Subcutaneous abdominal adipose tissue (tissue), 5 donors: ENCODE measurements around the gene CRABP2.

ENCODE experiments used
- H3K27ac ChIP-seq: one replicate; pipeline ENCODE4 v1.7.0; 2013; ENCODE audit warnings: low read depth, mild to moderate bottlenecking, inconsistent platforms, low read length, moderate library complexity
- H3K27me3 ChIP-seq, 5 donors: one replicate each; pipeline ENCODE4 v1.7.0; 2013; ENCODE audit warnings: low read length in 5 of 5, inconsistent platforms in 1 of 5; ENCODE audit not compliant: control insufficient read depth in 5 of 5, insufficient read depth in 4 of 5
- H3K36me3 ChIP-seq, 5 donors: one replicate each; pipeline ENCODE4 v1.7.0; 2013; ENCODE audit warnings: low read length in 5 of 5; ENCODE audit not compliant: control insufficient read depth in 5 of 5, insufficient read depth in 5 of 5
- H3K4me1 ChIP-seq, 5 donors: one replicate each; pipeline ENCODE4 v1.7.0; 2013; ENCODE audit warnings: low read length in 5 of 5, mild to moderate bottlenecking in 3 of 5, moderate library complexity in 1 of 5; ENCODE audit not compliant: control insufficient read depth in 5 of 5, insufficient read depth in 5 of 5
- H3K4me3 ChIP-seq, 5 donors: one replicate each; pipeline ENCODE4 v1.7.0; 2013; ENCODE audit warnings: low read length in 5 of 5, low read depth in 1 of 5
- H3K9ac ChIP-seq, 5 donors: one replicate each; pipeline ENCODE4 v1.7.0; 2013; ENCODE audit warnings: low read length in 5 of 5, mild to moderate bottlenecking in 4 of 5, moderate library complexity in 3 of 5
- H3K9me3 ChIP-seq, 5 donors: one replicate each; pipeline ENCODE4 v1.7.0; 2013; ENCODE audit warnings: low read length in 5 of 5; ENCODE audit not compliant: control insufficient read depth in 5 of 5
- donor health status: healthy.
- donor health status: healthy.
- donor health status: healthy.
- donor health status: healthy.
- donor health status: healthy.

Gene CRABP2

GRCh38 chr1:156711011-156711817 is 5.8 kb upstream of the CRABP2 start:
- Histone ChIP-seq H3K4me1 (peaks cover 6 to 61% (median 49%) of the 10 kb centered on the region in 5 donors), H3K36me3 (peaks cover 0 to 6% (median 0%) of the 10 kb centered on the region in 5 donors), H3K27me3 (peaks cover 0 to 2% (median 1%) of the 10 kb centered on the region in 5 donors), H3K9me3 (no peaks in the 10 kb centered on the region), H3K4me3 (no peak overlapping the region), H3K27ac (no peak overlapping the region), H3K9ac (no peak overlapping the region)

GRCh38 chr1:156709757-156710489 is 4.5 kb upstream of the CRABP2 start:
- peak overlapping the region in 1 of 5 donors; percentile 38 for H3K9ac ChIP-seq
- peaks cover 6 to 74% (median 62%) of the 10 kb centered on the region in 5 donors for H3K4me1 ChIP-seq
- peaks cover 2 to 13% (median 6%) of the 10 kb centered on the region in 5 donors for H3K27me3 ChIP-seq
- no peaks in the 10 kb centered on the region for H3K36me3 ChIP-seq
- peak overlapping the region; percentile 30 for H3K27ac ChIP-seq
- H3K4me3 ChIP-seq: no peak overlapping the region
- no peaks in the 10 kb centered on the region for H3K9me3 ChIP-seq

GRCh38 chr1:156709031-156709430 is 3.6 kb upstream of the CRABP2 start:
- peaks cover 7 to 82% (median 70%) of the 10 kb centered on the region in 5 donors for H3K4me1 ChIP-seq

GRCh38 chr1:156708218-156708661 is 2.9 kb upstream of the CRABP2 start:
- Histone ChIP-seq H3K4me3 (peak overlapping the region in 3 of 5 donors; percentile 3 to 22 (median 8)), H3K36me3 (no peaks in the 10 kb centered on the region), H3K4me1 (peaks cover 7 to 83% (median 72%) of the 10 kb centered on the region in 5 donors), H3K9me3 (no peaks in the 10 kb centered on the region), H3K9ac (no peak overlapping the region), H3K27ac (peak overlapping the region; percentile 65), H3K27me3 (peaks cover 18 to 30% (median 23%) of the 10 kb centered on the region in 5 donors)

More at GRCh38 chr1:156709031-156709430, 3.6 kb upstream of the CRABP2 start:
- H3K4me3 ChIP-seq: no peak overlapping the region
- H3K36me3 ChIP-seq: no peaks in the 10 kb centered on the region
- H3K9me3 ChIP-seq: no peaks in the 10 kb centered on the region
- no peak overlapping the region for H3K9ac ChIP-seq
- peak overlapping the region; percentile 65 for H3K27ac ChIP-seq
- H3K27me3 ChIP-seq: peaks cover 10 to 22% (median 15%) of the 10 kb centered on the region in 5 donors

DNA sequence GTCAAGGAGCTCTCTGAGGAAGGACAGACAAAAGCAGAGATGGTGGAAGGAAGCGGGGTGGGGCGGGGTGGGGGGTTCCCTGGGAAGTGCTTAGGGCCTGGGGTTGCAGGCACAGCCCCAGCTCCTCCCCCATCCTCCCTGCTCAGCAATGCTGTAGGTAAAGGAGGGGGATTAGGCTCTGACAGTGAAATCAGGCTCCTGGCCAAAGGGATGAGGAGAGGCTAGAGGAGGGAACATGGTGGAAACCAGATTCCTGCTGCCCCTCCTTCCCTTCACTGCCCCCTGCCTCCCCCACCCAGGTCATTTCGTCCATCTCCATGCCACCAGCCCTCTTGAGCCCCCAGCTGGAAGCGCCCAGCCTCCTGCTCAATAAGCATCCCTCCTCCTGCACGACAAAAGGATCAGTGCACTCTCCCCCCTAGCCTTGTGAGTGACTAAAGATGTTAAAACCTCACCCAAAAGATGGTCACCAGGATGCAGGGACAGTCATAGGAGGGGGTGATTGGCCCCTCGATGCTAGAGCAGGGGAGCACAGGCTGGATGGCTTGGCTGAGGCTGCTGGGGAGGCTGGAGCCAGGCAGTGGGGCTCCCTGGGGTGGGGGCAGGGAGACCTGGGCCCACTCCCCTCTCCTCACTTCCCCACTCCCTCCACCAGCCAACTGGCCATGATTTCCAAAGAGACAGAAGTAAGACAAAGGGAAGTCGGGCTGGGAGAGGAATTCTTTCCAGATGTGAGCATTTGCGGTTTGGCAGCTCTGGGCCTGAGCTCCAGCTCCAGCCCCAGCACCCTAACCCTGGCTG is 2.2 kb upstream of the CRABP2 start:
- Histone ChIP-seq H3K4me1 (peaks cover 7 to 82% (median 72%) of the 10 kb centered on the region in 5 donors), H3K36me3 (no peaks in the 10 kb centered on the region), H3K27ac (peak overlapping the region; percentile 65), H3K9me3 (no peaks in the 10 kb centered on the region), H3K9ac (no peak overlapping the region), H3K27me3 (peaks cover 19 to 36% (median 25%) of the 10 kb centered on the region in 5 donors), H3K4me3 (peak overlapping the region in 3 of 5 donors; percentile 3 to 22 (median 8))

GRCh38 chr1:156706657-156707416 is 1.5 kb upstream of the CRABP2 start:
- peaks cover 7 to 78% (median 72%) of the 10 kb centered on the region in 5 donors for H3K4me1 ChIP-seq
- peaks cover 16 to 36% (median 25%) of the 10 kb centered on the region in 5 donors for H3K27me3 ChIP-seq
- H3K4me3 ChIP-seq: peak overlapping the region; percentile 20 to 66 (median 59)
- H3K9ac ChIP-seq: peak overlapping the region in 4 of 5 donors; percentile 10 to 76 (median 34)
- no peaks in the 10 kb centered on the region for H3K36me3 ChIP-seq
- H3K27ac ChIP-seq: peak overlapping the region; percentile 67
- no peaks in the 10 kb centered on the region for H3K9me3 ChIP-seq

GRCh38 chr1:156705918-156706656 is 704 bp upstream of the CRABP2 start:
- peak overlapping the region; percentile 67 for H3K27ac ChIP-seq
- H3K4me3 ChIP-seq: peak overlapping the region in 4 of 5 donors; percentile 57 to 66 (median 62)
- no peaks in the 10 kb centered on the region for H3K9me3 ChIP-seq
- H3K36me3 ChIP-seq: no peaks in the 10 kb centered on the region
- H3K9ac ChIP-seq: peak overlapping the region in 4 of 5 donors; percentile 28 to 76 (median 53)
- H3K27me3 ChIP-seq: peaks cover 24 to 42% (median 31%) of the 10 kb centered on the region in 5 donors
- peaks cover 7 to 74% (median 66%) of the 10 kb centered on the region in 5 donors for H3K4me1 ChIP-seq

DNA sequence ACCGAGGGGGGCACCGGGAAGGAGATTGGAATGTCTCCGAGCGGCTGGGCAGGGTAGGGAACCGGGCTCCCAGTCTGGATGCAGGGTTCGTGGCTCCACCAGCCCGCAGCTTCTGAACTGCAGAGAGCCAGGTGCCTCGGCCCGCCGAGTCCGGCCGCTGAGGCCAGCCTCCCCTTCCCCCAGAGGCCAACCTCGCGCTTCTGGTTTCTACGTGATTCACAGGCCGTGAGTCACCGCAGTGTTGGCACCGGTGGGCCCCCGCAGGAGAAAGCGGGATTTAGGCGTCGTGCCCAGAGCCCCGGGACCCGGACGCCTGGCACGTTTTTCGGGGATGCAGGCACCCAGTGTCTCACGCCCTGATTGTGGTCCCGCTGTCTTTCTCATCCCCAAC is 458 bp downstream of the CRABP2 start:
- H3K27me3 ChIP-seq: peaks cover 32 to 53% (median 34%) of the 10 kb centered on the region in 5 donors
- peaks cover 4 to 65% (median 57%) of the 10 kb centered on the region in 5 donors for H3K4me1 ChIP-seq
- H3K27ac ChIP-seq: peak overlapping the region; percentile 67

More for the DNA sequence above, 458 bp downstream of the CRABP2 start:
- H3K9me3 ChIP-seq: no peaks in the 10 kb centered on the region
- peaks cover 0 to 5% (median 1%) of the 10 kb centered on the region in 5 donors for H3K36me3 ChIP-seq
- peak overlapping the region; percentile 13 to 66 (median 55) for H3K4me3 ChIP-seq
- H3K9ac ChIP-seq: peak overlapping the region in 2 of 5 donors; percentile 37 to 66
